ENCODE results near the gene TRIM62.

DNA sequence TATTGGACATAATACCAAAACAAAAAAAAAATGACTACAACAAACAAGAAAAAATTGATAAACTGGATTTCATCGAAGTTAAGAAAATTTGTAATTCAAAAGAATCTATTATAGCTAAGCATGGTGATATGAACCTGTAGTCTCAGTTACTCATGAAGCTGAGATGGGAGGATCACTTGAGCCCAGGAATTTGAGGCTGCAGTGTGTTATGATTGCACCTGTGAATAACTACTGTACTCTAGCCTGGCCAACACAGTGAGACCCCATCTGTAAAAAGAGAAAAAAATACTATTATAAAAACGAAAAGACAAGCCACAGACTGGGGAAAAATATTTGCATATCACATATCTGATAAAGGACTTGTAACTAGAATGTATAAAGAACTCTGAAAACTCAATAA lies 24.5 kb upstream of the TRIM62 start:
- TF ChIP-seq, protein P1, sequence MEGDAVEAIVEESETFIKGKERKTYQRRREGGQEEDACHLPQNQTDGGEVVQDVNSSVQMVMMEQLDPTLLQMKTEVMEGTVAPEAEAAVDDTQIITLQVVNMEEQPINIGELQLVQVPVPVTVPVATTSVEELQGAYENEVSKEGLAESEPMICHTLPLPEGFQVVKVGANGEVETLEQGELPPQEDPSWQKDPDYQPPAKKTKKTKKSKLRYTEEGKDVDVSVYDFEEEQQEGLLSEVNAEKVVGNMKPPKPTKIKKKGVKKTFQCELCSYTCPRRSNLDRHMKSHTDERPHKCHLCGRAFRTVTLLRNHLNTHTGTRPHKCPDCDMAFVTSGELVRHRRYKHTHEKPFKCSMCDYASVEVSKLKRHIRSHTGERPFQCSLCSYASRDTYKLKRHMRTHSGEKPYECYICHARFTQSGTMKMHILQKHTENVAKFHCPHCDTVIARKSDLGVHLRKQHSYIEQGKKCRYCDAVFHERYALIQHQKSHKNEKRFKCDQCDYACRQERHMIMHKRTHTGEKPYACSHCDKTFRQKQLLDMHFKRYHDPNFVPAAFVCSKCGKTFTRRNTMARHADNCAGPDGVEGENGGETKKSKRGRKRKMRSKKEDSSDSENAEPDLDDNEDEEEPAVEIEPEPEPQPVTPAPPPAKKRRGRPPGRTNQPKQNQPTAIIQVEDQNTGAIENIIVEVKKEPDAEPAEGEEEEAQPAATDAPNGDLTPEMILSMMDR (IDR thresholded peaks at IDR 0.05) = no peak
- no peak for TF ChIP-seq POLR2A (IDR thresholded peaks at IDR 0.05)
